GM18511 (cell line): ENCODE results near the gene ZNF546.
"Not testable (repeated sequence)": the region's sequence is repeated elsewhere in the genome, so short reads cannot be mapped to it uniquely, and the experiment has no call there.

Source experiments
- ATAC-seq: cut with Tn5 transposase; IDR thresholded peaks from one replicate; pipeline ENCODE4 v1.9.1; 2021; ENCODE audit warnings: mild to moderate bottlenecking, moderate library complexity; ENCODE audit not compliant: unreplicated experiment

The ZNF546 gene

GRCh38 chr19:39983695-39984300 is 13.1 kb upstream of the ZNF546 start:
- ATAC-seq = no peak

- ATAC-seq = no peak
Observed at GRCh38 chr19:39986643-39987042, 10.2 kb upstream of the ZNF546 start.

- no peak for ATAC-seq
Observed at GRCh38 chr19:39987167-39987566, 9.7 kb upstream of the ZNF546 start.

- no peak for ATAC-seq
Observed at GRCh38 chr19:39987596-39987995, 9.3 kb upstream of the ZNF546 start.

- no peak for ATAC-seq
Observed at GRCh38 chr19:39993605-39994004, 3.3 kb upstream of the ZNF546 start.

- ATAC-seq = no peak
Observed at GRCh38 chr19:39994361-39994760, 2.5 kb upstream of the ZNF546 start.

- no peak for ATAC-seq
Observed at GRCh38 chr19:39995794-39996193, 1.1 kb upstream of the ZNF546 start.

GRCh38 chr19:39996218-39996810 is 546 bp upstream of the ZNF546 start:
- ATAC-seq = peak; percentile 44

- no peak for ATAC-seq
Observed at GRCh38 chr19:39997638-39998216, 867 bp downstream of the ZNF546 start.

GRCh38 chr19:39998501-39998900 is 1.6 kb downstream of the ZNF546 start:
- ATAC-seq = no peak

- ATAC-seq = no peak
Observed at GRCh38 chr19:40005691-40006272, 8.9 kb downstream of the ZNF546 start.

- ATAC-seq = no peak
Observed at GRCh38 chr19:40006273-40006691, 9.4 kb downstream of the ZNF546 start.

GRCh38 chr19:40009674-40010073 is 12.8 kb downstream of the ZNF546 start:
- no peak for ATAC-seq

- ATAC-seq = no peak
Observed at GRCh38 chr19:40013991-40014390, 17.1 kb downstream of the ZNF546 start.

GRCh38 chr19:40023969-40024368 is 27.1 kb downstream of the ZNF546 start:
- no peak for ATAC-seq

- no peak for ATAC-seq
Observed at GRCh38 chr19:40025938-40026596, 29.2 kb downstream of the ZNF546 start.

- no peak for ATAC-seq
Observed at GRCh38 chr19:40026597-40026970, 29.7 kb downstream of the ZNF546 start.

- ATAC-seq = no peak
Observed at GRCh38 chr19:40033989-40034560, 37.2 kb downstream of the ZNF546 start.

GRCh38 chr19:40035996-40036395 is 39.1 kb downstream of the ZNF546 start:
- no peak for ATAC-seq

GRCh38 chr19:40038047-40038446 is 41.2 kb downstream of the ZNF546 start:
- ATAC-seq = not testable (repeated sequence)

GRCh38 chr19:40041718-40042117 is 44.9 kb downstream of the ZNF546 start:
- ATAC-seq = not testable (repeated sequence)
